Smooth muscle cell of the brain vasculature (primary cell): ENCODE results near the gene MGLL.
"Not testable (repeated sequence)": the region's sequence is repeated elsewhere in the genome, so short reads cannot be mapped to it uniquely, and the experiment has no call there.

Source experiments
- DNase-seq: peaks from one replicate; pipeline ENCODE4 v3.0.0-alpha.2; 2012; ENCODE audit warnings: low read depth, low spot score

The MGLL gene

GRCh38 chr3:127709320-127710060 is 112.8 kb downstream of the MGLL start:
- no peak for DNase-seq

- DNase-seq, result no peak
Observed at GRCh38 chr3:127708837-127709236, 113.5 kb downstream of the MGLL start.

GRCh38 chr3:127707851-127708411 is 114.4 kb downstream of the MGLL start:
- peak; percentile 88 for DNase-seq

GRCh38 chr3:127706785-127707351 is 115.4 kb downstream of the MGLL start:
- no peak for DNase-seq

- no peak for DNase-seq
Observed at GRCh38 chr3:127706312-127706711, 116.0 kb downstream of the MGLL start.

- DNase-seq, result not testable (repeated sequence)
Observed at GRCh38 chr3:127704840-127705239, 117.5 kb downstream of the MGLL start.

GRCh38 chr3:127702151-127702578 is 120.2 kb downstream of the MGLL start:
- DNase-seq, result no peak

GRCh38 chr3:127701280-127701911 is 120.9 kb downstream of the MGLL start:
- DNase-seq, result no peak

- DNase-seq, result no peak
Observed at GRCh38 chr3:127700406-127700805, 121.9 kb downstream of the MGLL start.

- DNase-seq, result peak; percentile 74
Observed at GRCh38 chr3:127699416-127700300, 122.7 kb downstream of the MGLL start.

GRCh38 chr3:127698691-127699415 is 123.5 kb downstream of the MGLL start:
- peak; percentile 86 for DNase-seq

GRCh38 chr3:127698286-127698685 is 124.0 kb downstream of the MGLL start:
- DNase-seq, result no peak

- peak; percentile 79 for DNase-seq
Observed at GRCh38 chr3:127697551-127698240, 124.6 kb downstream of the MGLL start.

- no peak for DNase-seq
Observed at GRCh38 chr3:127694467-127695215, 127.7 kb downstream of the MGLL start.

- no peak for DNase-seq
Observed at GRCh38 chr3:127693336-127693843, 128.9 kb downstream of the MGLL start.

- no peak for DNase-seq
Observed at GRCh38 chr3:127692501-127693335, 129.6 kb downstream of the MGLL start.

GRCh38 chr3:127691974-127692373 is 130.3 kb downstream of the MGLL start:
- no peak for DNase-seq

GRCh38 chr3:127691489-127691888 is 130.8 kb downstream of the MGLL start:
- DNase-seq, result no peak
